Muscle of leg (tissue), 11 donors: ENCODE measurements around the gene BUD31. TPM values are rescaled to one million over a fixed set of nuclear protein-coding genes. Genes with fewer than 3 reads are reported as not detected.
A peak's percentile ranks its signal among the peaks of the same experiment; 100 is the strongest.
"Not testable (repeated sequence)": the region's sequence is repeated elsewhere in the genome, so short reads cannot be mapped to it uniquely, and the experiment has no call there.

ENCODE experiments used
- DNase-seq: peaks from one replicate; pipeline ENCODE4 v3.0.0; 2013
- H3K27ac ChIP-seq: one replicate; pipeline ENCODE4 v1.5.1; 2013; ENCODE audit warnings: mild to moderate bottlenecking, low read length, control low read depth
- H3K27me3 ChIP-seq: one replicate; pipeline ENCODE4 v1.6.1; 2013; ENCODE audit warnings: low read length; ENCODE audit not compliant: control insufficient read depth, insufficient read depth
- H3K36me3 ChIP-seq: one replicate; pipeline ENCODE4 v1.6.1; 2013; ENCODE audit warnings: low read length; ENCODE audit not compliant: control insufficient read depth, insufficient read depth
- H3K4me1 ChIP-seq: one replicate; pipeline ENCODE4 v1.6.1; 2013; ENCODE audit warnings: low read length; ENCODE audit not compliant: control insufficient read depth, insufficient read depth
- H3K4me3 ChIP-seq: one replicate; pipeline ENCODE4 v1.5.1; 2013; ENCODE audit warnings: low read length, control low read depth
- H3K9me3 ChIP-seq: replicated peaks from 2 replicates; pipeline ENCODE4 v1.6.1; 2013; ENCODE audit warnings: low read depth, low read length; ENCODE audit not compliant: control insufficient read depth
- WGBS: methylation state at CpG from one replicate; pipeline ENCODE4 v1.1.5; 2013; ENCODE audit warnings: missing lambda C conversion rate; ENCODE audit not compliant: insufficient coverage; 5-methylcytosine and 5-hydroxymethylcytosine counted together
- polyA plus RNA-seq, 8 donors: library from polyadenylated mRNA; unstranded; fragments of 120-200 nt; gene quantifications; one replicate each; pipeline versions ENCODE4 v1.2.1 to v1.2.3, GENCODE V29; 2013; ENCODE audit warnings: inconsistent platforms in 1 of 8, low replicate concordance in 1 of 8; ENCODE audit not compliant: insufficient read length in 8 of 8, insufficient read depth in 1 of 8
- total RNA-seq: library from RNA; stranded (reverse); fragments of 120-200 nt; gene quantifications from one replicate; pipeline ENCODE4 v1.2.4, GENCODE V29; 2013

The BUD31 gene
- total and polyA plus RNA-seq, 9 donors = 72.8 to 88.5 (median 79.6) TPM

- Histone ChIP-seq H3K36me3 (peaks cover 55% of the 10 kb centered on the region), H3K4me3 (no peak overlapping the region), H3K9me3 (no peaks in the 10 kb centered on the region), H3K4me1 (no peaks in the 10 kb centered on the region), H3K27ac (no peak overlapping the region), H3K27me3 (no peaks in the 10 kb centered on the region)
- 92% methylated on average over 8 of the region's 8 CpGs for WGBS
- DNase-seq = no peak
Measured at GRCh38 chr7:99429756-99430155, 21.0 kb downstream of the BUD31 start.

DNA sequence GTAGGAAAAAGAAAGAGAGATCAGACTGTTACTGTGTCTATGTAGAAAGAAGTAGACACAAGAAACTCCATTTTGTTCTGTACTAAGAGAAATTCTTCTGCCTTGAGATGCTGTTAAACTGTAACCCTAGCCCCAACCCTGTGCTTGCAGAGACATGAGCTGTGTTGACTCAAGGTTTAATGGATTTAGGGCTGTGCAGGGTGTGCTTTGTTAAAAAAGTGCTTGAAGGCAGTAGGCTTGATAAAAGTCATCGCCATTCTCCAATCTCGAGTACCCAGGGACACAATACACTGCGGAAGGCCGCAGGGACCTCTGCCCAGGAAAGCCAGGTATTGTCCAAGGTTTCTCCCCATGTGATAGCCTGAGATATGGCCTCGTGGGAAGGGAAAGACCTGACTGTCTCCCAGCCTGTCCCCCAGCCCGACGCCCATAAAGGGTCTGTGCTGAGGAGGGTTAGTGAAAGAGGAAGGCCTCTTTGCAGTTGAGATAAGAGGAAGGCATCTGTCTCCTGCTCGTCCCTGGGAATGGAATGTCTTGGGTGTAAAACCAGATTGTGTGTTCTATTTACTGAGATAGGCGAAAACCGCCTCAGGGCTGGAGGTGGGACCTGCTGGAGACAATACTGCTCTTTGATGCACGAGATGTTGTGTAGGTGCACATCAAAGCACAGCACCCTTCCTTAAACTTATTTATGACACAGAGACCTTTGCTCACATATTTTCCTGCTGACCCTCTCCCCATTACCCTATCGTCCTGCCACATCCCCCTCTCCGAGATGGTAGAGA is 23.2 kb downstream of the BUD31 start:
- H3K27ac ChIP-seq, H3K4me3 ChIP-seq, DNase-seq, H3K27me3 ChIP-seq, H3K4me1 ChIP-seq, H3K9me3 ChIP-seq: not testable (repeated sequence)
- H3K36me3 ChIP-seq = peaks cover 53% of the 10 kb centered on the region
- 89% methylated on average over 9 of the region's 13 CpGs for WGBS

- Histone ChIP-seq H3K36me3 (peaks cover 53% of the 10 kb centered on the region), H3K4me3 (no peak overlapping the region), H3K27ac (no peak overlapping the region), H3K9me3 (no peaks in the 10 kb centered on the region), H3K4me1 (peaks cover 6% of the 10 kb centered on the region), H3K27me3 (no peaks in the 10 kb centered on the region)
- no peak for DNase-seq
- 92% methylated on average over 7 of the region's 9 CpGs for WGBS
Measured at GRCh38 chr7:99433158-99433557, 24.4 kb downstream of the BUD31 start.

GRCh38 chr7:99437946-99438572 is 29.3 kb downstream of the BUD31 start:
- WGBS = 0% methylated on average over 9 of the region's 20 CpGs
- Histone ChIP-seq H3K27ac (peak overlapping the region; percentile 75), H3K36me3 (peaks cover 18% of the 10 kb centered on the region), H3K9me3 (no peaks in the 10 kb centered on the region), H3K27me3 (no peaks in the 10 kb centered on the region), H3K4me3 (peak overlapping the region; percentile 100), H3K4me1 (peaks cover 31% of the 10 kb centered on the region)
- no peak for DNase-seq

GRCh38 chr7:99438573-99439480 is 30.1 kb downstream of the BUD31 start, which contains the start of the genes CPSF4 and PTCD1:
CPSF4 (plus strand) TSS chr7:99438943; CDS start chr7:99439083, 140 bp downstream.
PTCD1 (minus strand) TSS chr7:99438798; CDS start chr7:99435242, 3,556 bp downstream.
- no peaks in the 10 kb centered on the region for H3K9me3 ChIP-seq
- WGBS = under 1% methylated on average over 89 of the region's 89 CpGs
- H3K4me1 ChIP-seq = peaks cover 31% of the 10 kb centered on the region
- peak within 1 kb of the TSS; percentile 92 for H3K27ac ChIP-seq
- H3K27me3 ChIP-seq = no peaks in the 10 kb centered on the region
- DNase-seq = peak; percentile 98
- H3K36me3 ChIP-seq = peaks cover 20% of the 10 kb centered on the region
- peak within 1 kb of the TSS; percentile 100 for H3K4me3 ChIP-seq

DNA sequence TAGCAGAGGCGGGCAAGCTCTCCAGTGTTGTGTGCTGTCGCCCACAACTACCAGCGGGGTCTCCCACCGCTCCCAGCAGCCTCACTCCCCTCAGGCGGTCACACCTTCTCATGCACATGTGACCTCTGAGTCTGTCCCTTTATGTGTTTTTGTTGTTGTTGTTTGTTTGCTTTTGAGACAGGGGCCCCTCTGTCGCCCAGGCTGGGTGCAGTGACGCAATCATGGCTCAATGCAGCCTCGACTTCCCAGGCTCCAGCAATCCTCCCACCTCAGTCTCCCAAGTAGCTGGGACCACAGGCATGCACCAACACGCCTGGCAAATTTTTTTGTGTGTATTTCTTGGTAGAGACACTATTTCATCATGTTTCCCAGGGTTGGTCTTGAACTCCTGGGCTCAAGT is 31.4 kb downstream of the BUD31 start:
- no CpG with 5 or more reads among the region's 9 CpGs for WGBS
- Histone ChIP-seq H3K4me1 (peaks cover 31% of the 10 kb centered on the region), H3K36me3 (peaks cover 22% of the 10 kb centered on the region), H3K9me3 (no peaks in the 10 kb centered on the region), H3K27me3 (no peaks in the 10 kb centered on the region), H3K27ac (no peak overlapping the region), H3K4me3 (peak overlapping the region; percentile 100)
- no peak for DNase-seq

- Histone ChIP-seq H3K27ac (no peak overlapping the region), H3K4me1 (peaks cover 11% of the 10 kb centered on the region), H3K4me3 (no peak overlapping the region), H3K9me3 (no peaks in the 10 kb centered on the region), H3K36me3 (peaks cover 71% of the 10 kb centered on the region), H3K27me3 (no peaks in the 10 kb centered on the region)
- no peak for DNase-seq
- WGBS = 87% methylated on average over 4 of the region's 4 CpGs
Measured at GRCh38 chr7:99446096-99446495, 37.3 kb downstream of the BUD31 start.

- Histone ChIP-seq H3K27ac (no peak overlapping the region), H3K4me3 (no peak overlapping the region), H3K36me3 (peaks cover 85% of the 10 kb centered on the region), H3K27me3 (no peaks in the 10 kb centered on the region), H3K9me3 (no peaks in the 10 kb centered on the region), H3K4me1 (no peaks in the 10 kb centered on the region)
- no peak for DNase-seq
- 86% methylated on average over 10 of the region's 10 CpGs for WGBS
Measured at GRCh38 chr7:99447943-99448342, 39.2 kb downstream of the BUD31 start.

GRCh38 chr7:99448855-99449254 is 40.1 kb downstream of the BUD31 start:
- Histone ChIP-seq H3K27me3 (no peaks in the 10 kb centered on the region), H3K36me3 (peaks cover 85% of the 10 kb centered on the region), H3K27ac (no peak overlapping the region), H3K4me3 (no peak overlapping the region), H3K4me1 (no peaks in the 10 kb centered on the region), H3K9me3 (no peaks in the 10 kb centered on the region)
- DNase-seq = no peak
- 89% methylated on average over 9 of the region's 10 CpGs for WGBS

DNA sequence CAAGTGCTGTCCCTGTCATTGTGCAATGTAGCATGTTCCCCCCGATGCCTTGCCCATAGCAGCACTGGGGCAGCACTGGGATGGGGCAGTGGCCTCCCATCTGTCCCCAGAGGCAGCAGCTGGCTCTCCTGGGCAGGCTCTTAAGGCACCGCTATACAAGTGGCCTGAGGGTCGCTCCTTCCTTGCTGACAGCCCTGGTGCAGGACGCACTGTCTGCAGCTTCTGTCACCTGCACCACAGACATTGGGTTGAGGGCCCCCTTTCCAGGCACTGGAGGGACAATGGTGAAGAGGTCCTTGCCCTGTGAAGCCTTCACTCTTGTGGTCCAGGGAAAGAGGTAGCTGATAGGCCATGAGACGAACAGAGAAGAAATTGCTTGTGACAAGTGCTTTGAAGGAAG is 40.6 kb downstream of the BUD31 start:
- Histone ChIP-seq H3K27ac (no peak overlapping the region), H3K9me3 (no peaks in the 10 kb centered on the region)

More for the DNA sequence above, 40.6 kb downstream of the BUD31 start:
- 88% methylated on average over 5 of the region's 5 CpGs for WGBS
- Histone ChIP-seq H3K27me3 (no peaks in the 10 kb centered on the region), H3K4me1 (no peaks in the 10 kb centered on the region), H3K4me3 (no peak overlapping the region), H3K36me3 (peaks cover 87% of the 10 kb centered on the region)
- DNase-seq = no peak
